Testis (tissue), 3 donors: ENCODE data around the gene SAT1. TPM values are rescaled to one million over a fixed set of nuclear protein-coding genes. Genes with fewer than 3 reads are reported as not detected.

Experiments used
- DNase-seq: peaks from one replicate; pipeline ENCODE4 v3.0.0-alpha.2; 2019
- H3K27ac ChIP-seq, 2 donors: fragments of 200-600 bp; sonication (generic); one replicate each; pipeline ENCODE4 v1.5.1; 2019
- H3K27me3 ChIP-seq: fragments of 200-600 bp; sonication (generic); one replicate; pipeline ENCODE4 v1.5.1; 2019
- H3K36me3 ChIP-seq: fragments of 200-600 bp; sonication (generic); one replicate; pipeline ENCODE4 v1.5.1; 2017; ENCODE audit warnings: low read depth; ENCODE audit errors: missing control alignments
- H3K4me1 ChIP-seq: fragments of 200-600 bp; sonication (generic); one replicate; pipeline ENCODE4 v1.5.1; 2019
- H3K4me3 ChIP-seq, 2 donors: fragments of 200-600 bp; sonication (generic); one replicate each; pipeline ENCODE4 v1.5.1; 2017 to 2019
- H3K9me3 ChIP-seq: fragments of 200-600 bp; sonication (generic); one replicate; pipeline ENCODE4 v1.5.1; 2017
- CTCF ChIP-seq, 3 experiments: fragments of 450-650 bp in 2 of 3; fragments of 200-600 bp in 1 of 3; sonication (generic) in 1 of 3; IDR thresholded peaks; one replicate each; pipeline ENCODE4 v1.5.1; 2016 to 2019; ENCODE audit warnings: antibody characterized with exemption in 3 of 3, mild to moderate bottlenecking in 2 of 3, moderate library complexity in 1 of 3
- POLR2A ChIP-seq: fragments of 450-650 bp; IDR thresholded peaks from one replicate; pipeline ENCODE4 v1.6.1; 2017; ENCODE audit warnings: antibody characterized with exemption, mild to moderate bottlenecking, moderate library complexity
- WGBS, 2 donors: methylation state at CpG; one replicate each; pipeline ENCODE4 v1.1.5; 2018; 5-methylcytosine and 5-hydroxymethylcytosine counted together
- intact Hi-C: fragments of 100-400 bp; cut with DNase I; formaldehyde crosslinking; loops from one replicate; pipeline ENCODE4 v1.15.1; 2023; ENCODE audit warnings: low total_unique reads
- polyA plus RNA-seq: library from polyadenylated mRNA; stranded (reverse); fragments of 350-450 nt; fragmentation: Illumina TruSeq; extraction: RNeasy Lipid Tissue Mini Kit (QIAGEN cat#74804); gene quantifications from one replicate; pipeline ENCODE4 v1.2.3, GENCODE V29; 2014; ENCODE audit warnings: low read depth, low replicate concordance; ENCODE audit not compliant: insufficient read depth
- total RNA-seq, 2 donors: library from RNA; depleted of rRNA; stranded (reverse); fragments of >200 nt; gene quantifications; one replicate each; pipeline ENCODE4 v1.2.3, GENCODE V29; 2016

Gene SAT1
- total and polyA plus RNA-seq, 3 donors from 2014 or later: 258 to 459 (median 299) TPM

- no peak overlapping the region for H3K4me3 ChIP-seq
- WGBS, 2 donors: 75 to 87% methylated on average over 3 of the region's 3 CpGs
- H3K4me1 ChIP-seq: no peaks in the 10 kb centered on the region
- TF ChIP-seq POLR2A (no peak), CTCF (IDR thresholded peaks at IDR 0.05) (no peak)
- intact Hi-C loops: no loop called here
- no peaks in the 10 kb centered on the region for H3K36me3 ChIP-seq
- H3K27me3 ChIP-seq: no peaks in the 10 kb centered on the region
- H3K27ac ChIP-seq: no peak overlapping the region
- no peak for DNase-seq
- H3K9me3 ChIP-seq: no peaks in the 10 kb centered on the region
Measured at GRCh38 chrX:23773601-23774175, 9.3 kb upstream of the SAT1 start.

DNA sequence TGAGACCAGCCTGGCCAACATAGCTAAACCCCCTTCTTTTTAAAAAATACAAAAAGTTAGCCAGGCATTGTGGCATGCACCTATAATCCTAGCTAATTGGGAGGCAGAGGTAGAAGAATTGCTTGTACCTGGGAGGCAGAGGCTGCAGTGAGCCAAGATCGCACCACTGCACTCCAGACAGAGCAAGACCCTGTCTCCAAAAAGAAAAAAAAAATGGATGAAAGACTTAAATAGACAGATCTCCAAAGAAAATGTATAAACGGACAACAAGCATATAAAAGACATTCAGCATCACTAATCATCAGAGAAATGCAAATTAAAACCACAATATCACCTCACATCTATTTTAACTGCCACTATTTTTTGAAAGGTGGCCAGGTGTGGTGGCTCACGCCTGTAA is 6.6 kb upstream of the SAT1 start:
- Histone ChIP-seq H3K36me3 (no peaks in the 10 kb centered on the region), H3K4me3 (no peak overlapping the region), H3K27ac (no peak overlapping the region), H3K9me3 (no peaks in the 10 kb centered on the region), H3K27me3 (no peaks in the 10 kb centered on the region), H3K4me1 (no peaks in the 10 kb centered on the region)
- TF ChIP-seq POLR2A (no peak), CTCF (IDR thresholded peaks at IDR 0.05) (no peak)
- DNase-seq: no peak
- intact Hi-C loops: no loop called here
- WGBS, 2 donors: 85 to 90% methylated on average over 3 of the region's 3 CpGs

DNA sequence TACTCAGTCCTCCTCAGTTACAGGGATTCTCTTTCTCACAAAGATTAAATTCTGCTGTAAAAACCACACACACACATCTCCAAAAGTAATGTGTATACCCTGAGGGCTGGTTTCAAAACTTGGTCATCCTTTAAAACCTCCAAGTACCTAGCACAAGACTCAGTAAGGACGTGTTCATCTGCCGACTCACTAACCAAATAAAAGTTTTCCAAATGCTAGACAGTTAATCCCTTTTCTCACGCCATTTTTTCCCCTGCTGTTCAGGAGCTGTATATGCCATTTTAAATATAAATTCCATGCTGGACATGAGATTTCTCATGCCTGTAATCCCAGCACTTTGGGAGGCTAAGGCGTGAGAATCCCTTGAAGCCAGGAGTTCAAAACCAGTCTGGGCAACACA is 3.9 kb upstream of the SAT1 start:
- no peak for DNase-seq
- Histone ChIP-seq H3K36me3 (no peaks in the 10 kb centered on the region), H3K27ac (no peak overlapping the region), H3K4me3 (no peak overlapping the region), H3K27me3 (no peaks in the 10 kb centered on the region), H3K4me1 (no peaks in the 10 kb centered on the region), H3K9me3 (no peaks in the 10 kb centered on the region)
- TF ChIP-seq CTCF (IDR thresholded peaks at IDR 0.05) (no peak), POLR2A (no peak)
- intact Hi-C loops: no loop called here
- WGBS, 2 donors: 68 to 90% methylated on average over 4 of the region's 4 CpGs

- Histone ChIP-seq H3K4me1 (no peaks in the 10 kb centered on the region), H3K27me3 (no peaks in the 10 kb centered on the region), H3K9me3 (no peaks in the 10 kb centered on the region), H3K4me3 (no peak overlapping the region), H3K36me3 (no peaks in the 10 kb centered on the region), H3K27ac (no peak overlapping the region)
- WGBS, 2 donors: 24 to 38% methylated on average over 6 of the region's 6 CpGs
- no peak for DNase-seq
- intact Hi-C loops: loop anchor here (10.0 kb wide), 1 partner anchor 122 kb away; the partner anchor contains the start of genes APOO and CXorf58
- TF ChIP-seq POLR2A (no peak), CTCF (IDR thresholded peaks at IDR 0.05) (no peak)
Measured at GRCh38 chrX:23782455-23782854, 518 bp upstream of the SAT1 start.
